OCI-M1 (cell line): ENCODE results near the gene MON1A.

Experiments used
- DNase-seq: peaks from one replicate; lab custom pipeline; 2025; lab: John Stamatoyannopoulos, UW

Gene MON1A

DNA sequence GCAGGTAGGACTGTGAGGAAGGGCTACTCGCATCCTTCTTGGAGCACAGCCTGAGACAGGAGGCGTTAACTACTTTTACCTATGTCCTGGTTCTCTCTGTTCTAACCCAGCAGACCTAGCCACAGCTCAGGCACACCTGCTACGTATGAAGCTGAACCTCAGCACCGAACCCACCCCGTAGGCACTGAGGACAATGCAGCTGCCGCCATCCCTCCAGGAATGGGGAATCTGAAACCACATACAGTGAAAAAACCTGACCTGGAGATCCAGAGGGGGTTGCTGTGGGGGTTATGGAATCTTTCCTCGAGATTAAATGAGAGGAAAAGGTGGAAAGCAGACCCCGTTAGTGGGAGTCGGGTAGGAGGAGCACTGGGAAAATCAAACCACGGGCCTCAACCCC is 40.3 kb downstream of the MON1A start:
- DNase-seq, result no peak

DNA sequence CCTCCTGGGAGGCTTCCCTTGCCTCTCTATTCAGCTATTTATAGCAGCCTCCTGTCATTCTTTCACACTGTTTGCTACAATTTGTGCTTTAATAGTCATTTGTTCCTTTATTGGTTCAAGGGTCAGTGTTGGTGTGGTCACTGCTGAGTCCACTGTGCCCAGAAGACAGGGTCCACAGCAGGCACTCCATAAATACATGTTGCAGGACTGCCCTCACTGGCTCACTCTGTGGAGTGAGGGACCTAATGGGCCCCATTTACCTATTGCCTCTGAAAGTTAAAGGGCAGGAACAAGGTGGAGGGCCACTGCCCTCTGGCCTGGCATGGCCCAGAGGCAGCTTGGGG is 42.7 kb downstream of the MON1A start:
- DNase-seq, result no peak

- DNase-seq, result no peak
Measured at GRCh38 chr3:49883998-49884397, 45.6 kb downstream of the MON1A start.

GRCh38 chr3:49882166-49882565 is 47.4 kb downstream of the MON1A start:
- DNase-seq, result no peak

DNA sequence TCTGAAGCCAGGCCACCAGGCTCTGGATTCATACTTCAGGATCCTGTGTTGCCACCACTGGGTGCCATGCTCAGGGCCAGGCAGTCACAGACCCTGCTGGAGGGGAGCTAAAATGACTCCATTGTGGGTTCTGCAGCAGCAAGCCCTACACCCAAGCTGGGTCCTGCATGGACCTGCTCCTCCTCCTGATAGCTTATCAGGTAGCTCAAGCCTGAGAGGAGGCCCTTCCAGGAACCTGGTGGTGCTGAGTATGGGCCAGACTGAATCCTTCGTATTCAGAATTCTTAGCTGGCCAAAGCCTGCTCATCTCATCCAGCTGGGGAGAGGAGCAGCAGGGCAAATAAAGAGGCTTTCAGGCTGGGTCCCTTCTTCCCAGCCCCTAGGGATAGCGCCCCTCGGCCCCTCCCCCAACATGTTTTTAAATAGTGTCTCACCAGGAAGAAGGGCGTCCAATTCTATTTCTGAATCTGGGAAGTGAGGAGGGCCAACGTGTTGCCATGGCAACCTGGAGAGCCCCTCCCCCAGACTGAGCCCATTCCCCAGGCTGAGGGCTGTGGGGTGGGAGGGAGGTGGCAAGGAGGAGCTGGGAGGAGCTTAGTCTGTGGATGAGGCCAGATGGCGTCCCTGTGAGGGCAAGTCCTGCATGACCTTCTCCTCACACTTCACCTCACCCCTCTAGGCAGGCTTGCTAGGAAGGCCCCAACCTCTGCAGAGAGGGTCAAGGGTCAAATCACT is 48.9 kb downstream of the MON1A start:
- DNase-seq, result peak; percentile 29

DNA sequence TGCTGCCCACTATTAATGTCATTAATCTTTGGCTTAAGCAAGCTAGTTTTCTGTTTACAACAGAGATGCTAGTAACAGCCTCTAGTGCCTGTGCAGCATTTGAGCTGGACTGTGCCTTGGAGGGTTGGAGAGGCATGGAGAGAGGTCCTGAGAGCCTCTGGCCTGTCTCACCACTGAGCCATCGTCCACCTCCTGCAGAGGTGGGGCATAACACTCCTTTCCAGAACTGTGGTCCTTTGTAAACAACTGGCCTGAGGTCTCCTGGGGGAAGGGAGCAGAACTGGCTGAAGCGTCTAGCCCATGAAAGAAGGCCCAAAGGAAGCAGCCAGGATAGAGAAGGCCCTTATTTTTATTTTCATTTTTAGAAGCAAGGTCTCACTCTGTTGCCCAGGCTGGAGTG is 49.9 kb downstream of the MON1A start:
- no peak for DNase-seq

DNA sequence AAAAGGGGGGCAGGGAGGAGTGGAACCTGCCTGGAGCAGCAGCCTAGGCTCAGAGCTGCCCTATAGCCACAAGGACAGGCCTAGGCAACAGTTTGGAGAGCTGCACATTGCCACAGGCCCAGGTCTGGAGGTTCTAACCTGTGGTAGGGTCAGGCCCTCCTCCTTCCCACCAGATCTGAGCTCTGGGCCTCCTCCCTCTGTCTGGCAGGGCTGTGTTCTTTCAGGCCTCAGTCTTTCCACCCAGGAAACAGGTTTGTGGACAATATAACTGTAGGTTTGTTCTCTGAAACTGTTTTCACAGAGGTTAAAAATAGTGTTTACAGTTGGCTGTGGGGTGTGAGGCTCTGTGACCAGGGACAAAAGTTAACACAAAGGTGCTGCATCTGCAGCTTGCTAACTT is 50.9 kb downstream of the MON1A start:
- DNase-seq, result no peak

GRCh38 chr3:49877716-49878115 is 51.9 kb downstream of the MON1A start:
- no peak for DNase-seq

GRCh38 chr3:49876567-49876966 is 53.0 kb downstream of the MON1A start:
- DNase-seq, result no peak

GRCh38 chr3:49873623-49874022 is 56.0 kb downstream of the MON1A start:
- DNase-seq, result peak; percentile 58

GRCh38 chr3:49872801-49873281 is 56.8 kb downstream of the MON1A start:
- peak; percentile 23 for DNase-seq

DNA sequence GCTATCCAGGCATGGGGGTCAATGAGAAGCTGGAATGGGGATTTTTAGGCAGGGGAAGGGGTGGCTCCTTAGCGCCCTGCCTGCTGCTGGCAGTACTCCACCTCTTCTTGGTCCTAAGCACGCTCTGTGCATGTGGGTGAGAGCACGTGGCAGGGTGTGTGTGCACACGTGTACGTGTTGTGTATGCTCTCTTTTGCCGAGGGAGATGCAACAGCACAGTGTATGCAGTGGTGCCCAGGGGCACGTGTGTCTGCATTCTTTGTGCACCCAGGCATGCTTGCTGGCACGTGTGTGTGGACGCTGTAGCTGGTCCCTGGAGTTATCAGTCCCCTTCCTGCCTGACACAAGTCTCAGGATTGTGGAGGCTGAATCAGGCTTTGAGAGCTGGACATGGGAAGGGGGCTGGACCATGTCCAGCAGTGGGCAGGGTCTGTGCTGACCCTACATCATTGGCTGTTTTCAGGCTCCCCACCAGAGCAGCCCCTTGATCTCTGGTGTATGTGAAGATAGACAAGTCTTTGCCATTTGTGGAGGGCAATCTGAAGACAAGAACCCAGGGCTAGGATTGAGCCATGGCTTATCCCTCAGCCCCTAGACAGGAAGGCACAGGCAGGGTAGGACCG is 58.0 kb downstream of the MON1A start:
- no peak for DNase-seq

DNA sequence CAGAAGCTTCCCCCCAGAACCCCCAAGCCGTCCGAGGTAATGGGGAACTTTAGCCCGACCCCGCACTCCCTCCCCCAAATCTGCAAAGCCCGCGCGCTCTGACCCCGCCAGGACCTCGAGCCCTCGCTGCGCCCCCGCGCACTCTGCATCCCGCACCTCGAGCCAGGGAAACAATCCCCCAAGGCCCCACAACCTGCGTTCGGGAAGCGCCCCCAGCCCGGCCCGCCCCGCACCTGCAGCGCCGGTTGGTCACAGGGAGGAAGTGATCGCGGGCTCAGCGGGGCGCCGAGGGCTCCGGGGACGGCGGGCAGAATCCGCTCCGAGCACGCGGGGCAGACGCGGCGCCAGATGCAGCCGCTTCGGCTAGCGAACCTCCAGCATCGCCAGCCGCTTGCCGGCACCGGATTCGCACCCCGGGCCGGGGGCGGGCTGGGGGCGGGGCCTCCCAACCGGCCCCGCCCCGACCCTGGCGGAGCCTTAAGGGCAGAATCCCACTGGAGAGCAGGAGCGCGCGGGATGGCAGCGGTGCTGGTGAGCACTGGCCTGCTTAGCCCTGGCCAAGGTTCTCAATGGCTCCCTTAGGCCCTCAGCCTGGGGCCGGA is 60.0 kb downstream of the MON1A start, which contains the start of gene CAMKV:
Gene CAMKV (minus strand): TSS at position 382 of the 602 bp plus-strand sequence. CDS start 7,518 bp downstream, outside the sequence.
- DNase-seq, result no peak

DNA sequence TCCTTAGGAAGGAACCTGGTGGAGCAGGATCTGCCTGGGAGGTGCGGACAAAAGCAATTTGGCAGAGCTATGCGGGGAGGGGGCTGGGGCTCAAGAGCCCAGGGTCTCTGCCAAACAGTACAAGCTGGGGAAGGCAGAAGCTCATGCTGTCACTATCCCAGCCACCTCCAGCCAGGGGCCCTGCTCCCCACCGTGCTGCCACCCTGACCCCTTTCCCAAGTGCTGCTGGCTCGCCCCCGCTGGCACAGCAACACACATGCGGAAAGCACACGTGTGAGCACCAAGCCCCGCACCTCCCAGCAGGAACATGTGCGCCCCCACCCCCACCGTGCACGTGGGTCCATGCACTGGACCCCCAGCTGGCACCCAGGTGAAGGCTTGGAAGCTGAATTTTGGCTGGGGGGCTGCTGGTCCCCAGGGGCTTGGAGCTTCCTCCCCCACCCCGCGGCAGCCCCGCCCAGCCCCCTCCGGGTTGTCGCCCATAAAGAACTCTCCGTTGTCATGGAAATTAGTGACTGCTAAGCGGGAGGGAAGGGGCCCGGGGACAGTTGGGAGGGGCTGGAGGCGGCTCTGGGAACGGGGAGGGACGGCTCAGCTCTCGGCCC is 60.6 kb downstream of the MON1A start:
- DNase-seq, result no peak

DNA sequence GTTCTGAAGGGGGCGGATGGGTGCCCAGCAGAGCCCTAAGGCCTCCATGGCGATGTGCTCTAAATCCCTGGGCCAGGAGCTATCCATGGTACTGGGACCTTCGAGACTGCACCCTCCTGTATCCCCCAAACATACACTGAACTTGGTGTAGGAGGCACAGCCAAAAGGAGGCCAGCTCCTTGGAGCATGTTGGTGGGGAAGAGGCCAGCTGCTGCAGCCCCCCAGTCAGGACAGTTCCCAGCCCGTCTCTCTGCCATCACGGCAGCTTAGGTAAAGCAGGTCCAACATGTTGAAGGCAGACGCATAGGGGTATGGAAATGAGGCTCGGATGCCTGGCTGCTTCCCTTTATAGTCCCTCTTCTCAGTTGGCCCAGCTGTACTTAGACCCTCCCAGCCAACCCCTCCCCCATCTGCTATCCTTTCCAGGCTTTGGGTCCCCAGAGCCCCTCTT is 61.7 kb downstream of the MON1A start:
- peak; percentile 42 for DNase-seq

DNA sequence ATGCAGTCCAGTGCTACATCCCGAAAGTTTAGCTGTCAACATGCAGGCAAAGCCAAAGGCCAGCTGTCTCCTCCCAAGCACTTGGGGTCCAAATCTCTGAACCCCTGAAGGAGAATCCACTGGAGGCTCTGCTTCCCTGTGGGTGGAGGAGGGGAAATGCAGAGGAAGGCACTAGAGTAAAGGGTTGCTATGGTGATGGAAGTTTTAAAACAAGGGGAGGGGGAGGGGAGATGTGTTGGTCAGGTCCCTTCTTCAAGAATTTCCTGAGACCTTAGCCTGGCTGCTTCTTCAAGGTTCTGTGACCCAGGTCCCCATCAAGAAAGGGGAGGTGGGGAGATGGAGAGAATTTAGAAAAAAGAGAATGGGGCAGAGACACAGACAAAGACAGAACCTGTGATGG is 62.2 kb downstream of the MON1A start:
- no peak for DNase-seq

DNA sequence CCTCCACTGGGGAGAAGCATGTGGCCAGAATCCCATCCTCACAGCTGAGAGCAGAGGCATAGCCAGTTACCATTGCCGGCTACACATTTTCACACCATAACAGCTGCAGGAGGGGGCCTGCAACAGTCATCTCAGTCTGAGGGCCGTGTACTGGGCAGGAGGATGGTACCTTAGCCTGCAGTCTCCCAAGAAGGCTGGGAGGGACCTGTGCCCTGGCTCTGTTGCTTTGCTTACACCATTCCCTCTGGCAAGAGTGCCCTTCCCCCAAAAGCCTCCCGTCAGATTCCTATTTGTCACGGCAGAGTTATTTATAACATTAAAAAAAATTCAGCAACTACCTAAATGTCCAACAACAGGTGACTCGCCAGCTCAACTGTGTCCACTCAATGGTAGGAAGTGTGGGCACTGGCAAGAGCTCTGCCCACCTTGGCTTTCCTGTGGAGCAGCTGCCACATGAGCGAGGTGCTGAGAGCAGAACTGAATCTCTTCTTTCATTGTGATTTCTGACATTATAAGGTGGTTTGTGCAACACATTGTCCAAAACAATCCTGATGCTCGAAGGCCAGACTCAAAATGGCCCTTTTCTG is 64.3 kb downstream of the MON1A start:
- no peak for DNase-seq

- DNase-seq, result no peak
Measured at GRCh38 chr3:49864505-49864904, 65.1 kb downstream of the MON1A start.

DNA sequence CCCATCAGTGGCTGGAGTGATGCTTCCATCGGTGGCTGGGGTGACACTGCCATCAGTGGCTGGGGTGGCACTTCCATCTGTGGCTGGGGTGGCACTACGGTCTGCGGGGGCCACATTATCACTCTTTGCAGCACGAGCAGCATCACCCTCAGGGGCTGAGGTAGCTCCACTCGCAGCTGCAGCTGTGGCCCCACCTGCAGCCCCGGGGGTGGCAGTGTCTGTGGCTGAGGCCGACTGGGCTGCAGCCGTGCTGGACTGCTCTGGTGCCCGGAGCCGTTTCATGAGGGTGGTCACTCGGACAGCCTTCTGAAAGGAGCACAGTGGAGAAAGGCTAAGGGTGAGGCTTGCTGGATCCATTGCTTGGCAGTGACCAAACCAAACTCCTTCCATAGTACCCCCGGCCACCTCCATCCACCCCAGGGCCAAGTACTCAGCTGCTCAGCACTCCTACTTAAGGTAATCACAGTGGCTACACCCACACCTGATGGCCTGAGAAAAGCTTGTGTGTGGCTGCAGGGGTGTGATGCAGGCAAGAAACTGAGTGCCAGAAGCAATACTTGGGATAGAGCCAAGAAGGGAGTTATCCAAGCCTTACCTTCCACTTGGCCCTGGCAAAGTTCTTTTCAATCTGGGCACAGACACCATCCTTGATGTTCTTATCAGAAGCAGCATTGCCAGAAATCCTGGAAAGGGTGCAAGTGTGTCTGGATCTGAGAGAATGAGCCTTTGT is 69.9 kb downstream of the MON1A start:
- no peak for DNase-seq
